ENCODE measurements around the gene PARD3. TPM values are rescaled to one million over a fixed set of nuclear protein-coding genes. Genes with fewer than 3 reads are reported as not detected.

Gene PARD3
- total RNA-seq, 1 donor from 2014 or later = 58.7 TPM

- Histone ChIP-seq H3K4me2 (no peak overlapping the region), H3K4me3 (no peak overlapping the region), H3K27me3 (no peaks in the 10 kb centered on the region), H3K27ac (no peak overlapping the region), H3K9ac (no peak overlapping the region), H3K9me3 (ENCODE audit: low read depth) (no peaks in the 10 kb centered on the region), H4K20me1 (ENCODE audit: low read depth) (peaks cover 24% of the 10 kb centered on the region), H3K36me3 (no peaks in the 10 kb centered on the region), H3K79me2 (ENCODE audit: low read depth) (peaks cover 52% of the 10 kb centered on the region), H2AFZ (replicated peaks) (no peak overlapping the region), H3K4me1 (peaks cover 3% of the 10 kb centered on the region), H3F3A (ENCODE audit: low read depth) (peaks cover 6% of the 10 kb centered on the region)
- no peaks in the 10 kb centered on the region for H3K9me3 Mint-ChIP-seq
- H3K4me1 Mint-ChIP-seq = peaks cover 18% of the 10 kb centered on the region
- H3K36me3 Mint-ChIP-seq = no peaks in the 10 kb centered on the region
- H3K27ac Mint-ChIP-seq = no peak overlapping the region
- no peaks in the 10 kb centered on the region for H3K27me3 Mint-ChIP-seq (ENCODE audit: insufficient read depth, low read depth)
- no peak overlapping the region for H3K4me3 Mint-ChIP-seq
- no peak for DNase-seq (ENCODE audit: low spot score)
- TF ChIP-seq EZH2 (IDR thresholded peaks at IDR 0.05) = no peak
- TF ChIP-seq EZH2phosphoT487 (IDR thresholded peaks at IDR 0.05) = no peak
- TF ChIP-seq, protein P1, sequence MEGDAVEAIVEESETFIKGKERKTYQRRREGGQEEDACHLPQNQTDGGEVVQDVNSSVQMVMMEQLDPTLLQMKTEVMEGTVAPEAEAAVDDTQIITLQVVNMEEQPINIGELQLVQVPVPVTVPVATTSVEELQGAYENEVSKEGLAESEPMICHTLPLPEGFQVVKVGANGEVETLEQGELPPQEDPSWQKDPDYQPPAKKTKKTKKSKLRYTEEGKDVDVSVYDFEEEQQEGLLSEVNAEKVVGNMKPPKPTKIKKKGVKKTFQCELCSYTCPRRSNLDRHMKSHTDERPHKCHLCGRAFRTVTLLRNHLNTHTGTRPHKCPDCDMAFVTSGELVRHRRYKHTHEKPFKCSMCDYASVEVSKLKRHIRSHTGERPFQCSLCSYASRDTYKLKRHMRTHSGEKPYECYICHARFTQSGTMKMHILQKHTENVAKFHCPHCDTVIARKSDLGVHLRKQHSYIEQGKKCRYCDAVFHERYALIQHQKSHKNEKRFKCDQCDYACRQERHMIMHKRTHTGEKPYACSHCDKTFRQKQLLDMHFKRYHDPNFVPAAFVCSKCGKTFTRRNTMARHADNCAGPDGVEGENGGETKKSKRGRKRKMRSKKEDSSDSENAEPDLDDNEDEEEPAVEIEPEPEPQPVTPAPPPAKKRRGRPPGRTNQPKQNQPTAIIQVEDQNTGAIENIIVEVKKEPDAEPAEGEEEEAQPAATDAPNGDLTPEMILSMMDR (IDR thresholded peaks at IDR 0.05) = peak; percentile 46
Measured at GRCh38 chr10:34677591-34677990, 137.5 kb downstream of the PARD3 start.

GRCh38 chr10:34677132-34677531, 138.0 kb downstream of the PARD3 start:
- Mint-ChIP-seq H3K4me1 (peaks cover 18% of the 10 kb centered on the region), H3K9me3 (no peaks in the 10 kb centered on the region), H3K4me3 (no peak overlapping the region), H3K27ac (no peak overlapping the region), H3K36me3 (no peaks in the 10 kb centered on the region), H3K27me3 (ENCODE audit: insufficient read depth, low read depth) (no peaks in the 10 kb centered on the region)
- no peaks in the 10 kb centered on the region for H3K27me3 ChIP-seq
- H3F3A ChIP-seq (ENCODE audit: low read depth) = peaks cover 6% of the 10 kb centered on the region
- H3K4me3 ChIP-seq = no peak overlapping the region
- H4K20me1 ChIP-seq (ENCODE audit: low read depth) = peaks cover 23% of the 10 kb centered on the region
- no peak for TF ChIP-seq EZH2 (IDR thresholded peaks at IDR 0.05)
- TF ChIP-seq EZH2phosphoT487 (IDR thresholded peaks at IDR 0.05) = no peak
- H3K36me3 ChIP-seq = no peaks in the 10 kb centered on the region
- peaks cover 3% of the 10 kb centered on the region for H3K4me1 ChIP-seq
- H3K4me2 ChIP-seq = no peak overlapping the region
- H2AFZ ChIP-seq (replicated peaks) = no peak overlapping the region
- no peaks in the 10 kb centered on the region for H3K9me3 ChIP-seq (ENCODE audit: low read depth)
- peaks cover 52% of the 10 kb centered on the region for H3K79me2 ChIP-seq (ENCODE audit: low read depth)
- no peak overlapping the region for H3K9ac ChIP-seq
- no peak for DNase-seq (ENCODE audit: low spot score)
- H3K27ac ChIP-seq = no peak overlapping the region

DNA sequence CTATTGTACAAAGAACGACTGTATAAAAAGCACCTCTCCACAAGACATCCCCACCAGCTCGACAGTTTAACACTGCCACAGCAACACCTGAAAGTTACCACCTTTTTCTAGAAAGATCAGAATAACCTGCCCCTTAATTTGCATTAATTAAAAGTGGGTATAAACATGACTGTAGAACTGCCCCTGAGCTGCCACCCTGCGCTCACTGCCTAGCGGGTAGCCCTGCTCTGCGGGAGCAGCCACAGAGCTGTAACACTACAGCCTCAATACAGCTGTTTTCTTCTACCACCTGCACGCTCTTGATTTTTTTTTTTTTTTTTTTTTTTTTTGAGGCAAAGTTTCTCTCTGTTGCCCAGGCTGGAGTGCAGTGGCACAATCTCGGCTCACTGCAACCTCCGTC, 140.9 kb downstream of the PARD3 start:
- peaks cover 13% of the 10 kb centered on the region for H3K4me1 Mint-ChIP-seq
- no peak overlapping the region for H3K9ac ChIP-seq
- peaks cover 69% of the 10 kb centered on the region for H3K79me2 ChIP-seq (ENCODE audit: low read depth)
- H3K4me1 ChIP-seq = peaks cover 7% of the 10 kb centered on the region
- no peaks in the 10 kb centered on the region for H3K36me3 Mint-ChIP-seq
- H3K4me3 Mint-ChIP-seq = no peak overlapping the region
- no peak for DNase-seq (ENCODE audit: low spot score)
- peaks cover under 1% of the 10 kb centered on the region for H3K27me3 Mint-ChIP-seq (ENCODE audit: insufficient read depth, low read depth)
- no peaks in the 10 kb centered on the region for H3K27me3 ChIP-seq
- no peaks in the 10 kb centered on the region for H3K9me3 ChIP-seq (ENCODE audit: low read depth)
- H3F3A ChIP-seq (ENCODE audit: low read depth) = peaks cover 3% of the 10 kb centered on the region
- H4K20me1 ChIP-seq (ENCODE audit: low read depth) = peaks cover 42% of the 10 kb centered on the region
- H3K4me3 ChIP-seq = no peak overlapping the region
- H2AFZ ChIP-seq (replicated peaks) = no peak overlapping the region
- H3K27ac ChIP-seq = no peak overlapping the region
- H3K27ac Mint-ChIP-seq = peak overlapping the region; percentile 1
- no peak overlapping the region for H3K4me2 ChIP-seq
- TF ChIP-seq EZH2phosphoT487 (IDR thresholded peaks at IDR 0.05) = no peak
- TF ChIP-seq, protein P1 (IDR thresholded peaks at IDR 0.05) = no peak
- no peak for TF ChIP-seq EZH2 (IDR thresholded peaks at IDR 0.05)
- no peaks in the 10 kb centered on the region for H3K36me3 ChIP-seq
- H3K9me3 Mint-ChIP-seq = no peaks in the 10 kb centered on the region

DNA sequence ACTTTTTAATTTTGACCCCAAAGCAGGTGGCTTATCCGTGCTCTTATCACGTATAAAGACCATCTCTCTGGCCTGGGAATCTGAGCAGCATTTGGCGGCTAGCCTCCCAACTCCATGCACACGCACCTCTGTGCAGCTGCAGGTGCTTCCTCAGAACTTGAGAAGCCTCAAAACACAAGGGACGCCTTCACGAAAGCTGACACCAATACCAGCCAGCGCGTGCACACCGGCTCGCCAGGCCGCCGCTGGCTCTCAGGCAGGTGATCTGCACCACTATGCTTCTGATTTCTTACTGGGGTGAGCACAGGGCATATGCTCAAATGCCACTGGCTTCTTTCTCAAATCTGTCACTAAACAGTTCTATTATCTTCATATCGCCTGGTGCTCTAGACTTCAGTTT, 145.0 kb downstream of the PARD3 start:
- H3K79me2 ChIP-seq (ENCODE audit: low read depth) = peaks cover 85% of the 10 kb centered on the region
- H3K27ac Mint-ChIP-seq = no peak overlapping the region
- H3K27me3 ChIP-seq = no peaks in the 10 kb centered on the region
- H3K27me3 Mint-ChIP-seq (ENCODE audit: insufficient read depth, low read depth) = peaks cover 2% of the 10 kb centered on the region
- H3K27ac ChIP-seq = no peak overlapping the region
- no peak overlapping the region for H3K4me2 ChIP-seq
- H3K36me3 Mint-ChIP-seq = no peaks in the 10 kb centered on the region
- H3K4me3 Mint-ChIP-seq = no peak overlapping the region
- no peak overlapping the region for H2AFZ ChIP-seq (replicated peaks)
- H3K9me3 ChIP-seq (ENCODE audit: low read depth) = no peaks in the 10 kb centered on the region
- no peak overlapping the region for H3K4me3 ChIP-seq
- H3K9ac ChIP-seq = no peak overlapping the region
- H4K20me1 ChIP-seq (ENCODE audit: low read depth) = peaks cover 45% of the 10 kb centered on the region
- TF ChIP-seq, protein P1 (IDR thresholded peaks at IDR 0.05) = no peak
- TF ChIP-seq EZH2 (IDR thresholded peaks at IDR 0.05) = no peak
- no peak for TF ChIP-seq EZH2phosphoT487 (IDR thresholded peaks at IDR 0.05)
- peaks cover 6% of the 10 kb centered on the region for H3K4me1 ChIP-seq
- H3F3A ChIP-seq (ENCODE audit: low read depth) = peaks cover 5% of the 10 kb centered on the region
- H3K36me3 ChIP-seq = no peaks in the 10 kb centered on the region
- peaks cover 26% of the 10 kb centered on the region for H3K4me1 Mint-ChIP-seq
- no peak for DNase-seq (ENCODE audit: low spot score)
- H3K9me3 Mint-ChIP-seq = no peaks in the 10 kb centered on the region

All from neural progenitor cell (in vitro differentiated cells).